Measurements from ENCODE around the gene EVX1. TPM values are rescaled to one million over a fixed set of nuclear protein-coding genes. Genes with fewer than 3 reads are reported as not detected.
A peak's percentile ranks its signal among the peaks of the same experiment; 100 is the strongest.

EVX1 gene
- total RNA-seq (2021; fragmentation: NEBNext Ultra II Directional; extraction: Animal tissue kit (Norgen Biotek cat#: 25700)): not detected
- long read RNA-seq: 0 reads

- peaks cover 12% of the 10 kb centered on the region for H3K4me1 Mint-ChIP-seq (ENCODE audit: low read depth)
- no peaks in the 10 kb centered on the region; the same call in 1 of the 2 replicates for H3K9me3 Mint-ChIP-seq
- peak within 1 kb of the TSS; percentile 64; the same call in 1 of the 2 replicates for H3K4me3 Mint-ChIP-seq
- H3K27me3 Mint-ChIP-seq (ENCODE audit: insufficient read depth): peaks cover 74% of the 10 kb centered on the region
- H3K36me3 Mint-ChIP-seq (ENCODE audit: low read depth): no peaks in the 10 kb centered on the region
- no peak within 1 kb of the TSS for H3K27ac Mint-ChIP-seq
- no peak for DNase-seq
- no peak for TF ChIP-seq CTCF (IDR thresholded peaks at IDR 0.05)
These were observed at the start of gene EVX1 for GRCh38 chr7:27242555-27243339. Gene EVX1 (plus strand): TSS chr7:27242802. CDS start chr7:27243031, 229 bp downstream.

GRCh38 chr7:27193335-27194001, 49.1 kb upstream of the EVX1 start:
- no peak for TF ChIP-seq CTCF (IDR thresholded peaks at IDR 0.05)
- Mint-ChIP-seq H3K36me3 (ENCODE audit: low read depth) (peaks cover 54% of the 10 kb centered on the region), H3K27me3 (ENCODE audit: insufficient read depth) (peaks cover 2% of the 10 kb centered on the region), H3K4me3 (peak overlapping the region; percentile 93), H3K9me3 (no peaks in the 10 kb centered on the region), H3K4me1 (ENCODE audit: low read depth) (peaks cover 70% of the 10 kb centered on the region), H3K27ac (peak overlapping the region; percentile 96)
- DNase-seq: no peak

- peak overlapping the region; percentile 96 for H3K27ac Mint-ChIP-seq
- DNase-seq: no peak
- H3K36me3 Mint-ChIP-seq (ENCODE audit: low read depth): peaks cover 55% of the 10 kb centered on the region
- H3K4me3 Mint-ChIP-seq: peak overlapping the region; percentile 93
- H3K9me3 Mint-ChIP-seq: no peaks in the 10 kb centered on the region
- H3K4me1 Mint-ChIP-seq (ENCODE audit: low read depth): peaks cover 65% of the 10 kb centered on the region
- H3K27me3 Mint-ChIP-seq (ENCODE audit: insufficient read depth): peaks cover 2% of the 10 kb centered on the region
- TF ChIP-seq CTCF (IDR thresholded peaks at IDR 0.05): peak; percentile 20; the same call in 1 of the 2 replicates
These were observed 48.6 kb upstream of the EVX1 start for GRCh38 chr7:27194002-27194352.

- peak overlapping the region; percentile 93 for H3K4me3 Mint-ChIP-seq
- H3K36me3 Mint-ChIP-seq (ENCODE audit: low read depth): peaks cover 56% of the 10 kb centered on the region
- TF ChIP-seq CTCF (IDR thresholded peaks at IDR 0.05): no peak
- no peak for DNase-seq
- H3K9me3 Mint-ChIP-seq: no peaks in the 10 kb centered on the region
- H3K27ac Mint-ChIP-seq: peak overlapping the region; percentile 96
- H3K4me1 Mint-ChIP-seq (ENCODE audit: low read depth): peaks cover 57% of the 10 kb centered on the region
- H3K27me3 Mint-ChIP-seq (ENCODE audit: insufficient read depth): peaks cover 2% of the 10 kb centered on the region
These were observed 47.8 kb upstream of the EVX1 start for GRCh38 chr7:27194686-27195379.

GRCh38 chr7:27196287-27196767, 46.3 kb upstream of the EVX1 start:
- Mint-ChIP-seq H3K4me3 (peak overlapping the region; percentile 93), H3K27me3 (ENCODE audit: insufficient read depth) (peaks cover 3% of the 10 kb centered on the region)

More at GRCh38 chr7:27196287-27196767, 46.3 kb upstream of the EVX1 start:
- H3K4me1 Mint-ChIP-seq (ENCODE audit: low read depth): peaks cover 51% of the 10 kb centered on the region
- H3K9me3 Mint-ChIP-seq: no peaks in the 10 kb centered on the region
- DNase-seq: peak; percentile 76
- peaks cover 51% of the 10 kb centered on the region for H3K36me3 Mint-ChIP-seq (ENCODE audit: low read depth)
- TF ChIP-seq CTCF (IDR thresholded peaks at IDR 0.05): peak; percentile 92
- peak overlapping the region; percentile 66 for H3K27ac Mint-ChIP-seq
